NCI-H82 (cell line): ENCODE measurements around the gene LY6G6C.
"Not testable (repeated sequence)": the region's sequence is repeated elsewhere in the genome, so short reads cannot be mapped to it uniquely, and the experiment has no call there.

Experiments used
- DNase-seq: peaks from one replicate; lab custom pipeline; 2025; lab: John Stamatoyannopoulos, UW

Gene LY6G6C

GRCh38 chr6:31727034-31727716 is 5.6 kb upstream of the LY6G6C start:
- DNase-seq, result no peak

- no peak for DNase-seq
Observed at GRCh38 chr6:31725502-31726350, 4.2 kb upstream of the LY6G6C start.

GRCh38 chr6:31723980-31724691 is 2.6 kb upstream of the LY6G6C start:
- no peak for DNase-seq

DNA sequence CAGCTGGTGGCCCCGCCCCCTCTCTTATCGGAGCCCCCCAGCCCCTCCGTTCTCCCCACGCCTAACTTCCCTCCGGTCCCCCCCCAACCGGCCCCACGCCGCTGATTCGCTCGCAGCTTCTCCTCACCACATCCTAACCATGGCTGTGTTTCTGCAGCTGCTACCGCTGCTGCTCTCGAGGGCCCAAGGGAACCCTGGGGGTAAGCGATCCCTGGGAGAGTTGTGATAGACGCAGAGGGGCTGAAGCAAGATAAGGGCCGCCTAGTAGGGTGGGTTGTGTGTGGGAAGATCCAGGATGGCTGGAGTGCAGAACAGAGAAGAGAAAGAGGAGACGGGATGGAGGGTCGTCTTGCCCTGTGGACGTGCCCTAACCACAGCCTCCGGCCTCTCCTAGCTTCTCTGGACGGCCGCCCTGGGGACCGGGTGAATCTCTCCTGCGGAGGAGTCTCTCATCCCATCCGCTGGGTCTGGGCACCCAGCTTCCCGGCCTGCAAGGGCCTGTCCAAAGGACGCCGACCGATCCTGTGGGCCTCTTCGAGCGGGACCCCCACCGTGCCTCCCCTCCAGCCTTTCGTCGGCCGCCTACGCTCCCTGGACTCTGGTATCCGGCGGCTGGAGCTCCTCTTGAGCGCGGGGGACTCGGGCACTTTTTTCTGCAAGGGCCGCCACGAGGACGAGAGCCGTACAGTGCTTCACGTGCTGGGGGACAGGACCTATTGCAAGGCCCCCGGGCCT is 1.9 kb upstream of the LY6G6C start, which contains the start of gene MPIG6B:
TSS of gene MPIG6B (plus strand) at position 129 of the 735 bp plus-strand sequence. CDS start at position 140, 11 bp downstream.
- DNase-seq, result no peak

DNA sequence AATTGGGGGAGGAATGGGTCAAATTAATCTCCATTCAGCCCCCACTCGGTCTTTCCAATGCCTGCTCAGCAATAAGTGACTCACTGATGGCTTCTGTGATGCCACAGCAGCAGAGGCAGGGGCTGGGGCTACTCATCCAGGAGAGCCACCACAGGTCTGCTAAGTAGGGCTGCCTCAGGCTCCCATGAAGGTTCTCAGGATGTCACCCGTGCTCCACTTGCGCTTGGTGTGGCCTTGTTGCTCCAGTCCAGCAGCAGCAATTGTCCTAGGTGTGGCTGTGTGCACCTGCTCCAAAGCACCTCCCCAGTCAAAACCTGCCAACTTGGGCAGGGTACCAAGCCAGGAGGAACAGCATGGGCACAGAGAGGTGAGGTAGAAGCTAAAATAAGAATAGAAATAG is 627 bp upstream of the LY6G6C start:
- DNase-seq, result no peak

- DNase-seq, result no peak
Observed at GRCh38 chr6:31720196-31720770, 1.3 kb downstream of the LY6G6C start.

- DNase-seq, result no peak
Observed at GRCh38 chr6:31719001-31719400, 2.5 kb downstream of the LY6G6C start.

- DNase-seq, result no peak
Observed at GRCh38 chr6:31718265-31718664, 3.3 kb downstream of the LY6G6C start.

DNA sequence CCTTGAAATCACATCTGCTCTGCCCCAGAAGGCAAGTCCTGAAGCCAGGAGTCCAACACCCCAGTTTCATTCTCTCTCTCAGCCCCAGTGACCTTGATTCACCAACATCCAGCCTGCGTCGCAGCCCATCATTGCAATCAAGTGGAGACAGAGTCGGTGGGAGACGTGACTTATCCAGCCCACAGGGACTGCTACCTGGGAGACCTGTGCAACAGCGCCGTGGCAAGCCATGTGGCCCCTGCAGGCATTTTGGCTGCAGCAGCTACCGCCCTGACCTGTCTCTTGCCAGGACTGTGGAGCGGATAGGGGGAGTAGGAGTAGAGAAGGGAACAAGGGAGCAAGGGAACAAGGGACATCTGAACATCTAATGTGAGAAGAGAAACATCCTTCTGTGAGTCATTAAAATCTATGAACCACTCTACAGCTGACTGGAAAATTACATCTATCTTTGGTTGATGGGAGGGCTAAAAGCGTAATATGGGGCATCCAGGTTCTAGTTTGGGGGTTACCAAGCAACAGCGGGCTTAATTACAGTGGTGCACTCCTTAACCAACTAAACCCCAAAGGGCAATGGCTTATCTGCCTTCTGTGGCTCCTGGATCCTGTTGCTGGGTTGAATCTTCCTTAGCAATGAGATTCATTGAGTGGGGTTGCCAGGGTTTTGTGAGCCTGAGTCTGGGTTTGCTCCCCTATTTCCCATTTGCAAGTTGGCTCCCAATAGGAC is 3.9 kb downstream of the LY6G6C start:
- peak; percentile 38 for DNase-seq

GRCh38 chr6:31715022-31715958 is 6.3 kb downstream of the LY6G6C start, which contains the start of gene LY6G6D:
TSS of gene LY6G6D (plus strand) at chr6:31715348. CDS start at chr6:31715356, 8 bp downstream.
- no peak for DNase-seq

GRCh38 chr6:31713991-31714684 is 7.4 kb downstream of the LY6G6C start:
- peak; percentile 46 for DNase-seq

GRCh38 chr6:31713465-31713864 is 8.1 kb downstream of the LY6G6C start:
- no peak for DNase-seq

DNA sequence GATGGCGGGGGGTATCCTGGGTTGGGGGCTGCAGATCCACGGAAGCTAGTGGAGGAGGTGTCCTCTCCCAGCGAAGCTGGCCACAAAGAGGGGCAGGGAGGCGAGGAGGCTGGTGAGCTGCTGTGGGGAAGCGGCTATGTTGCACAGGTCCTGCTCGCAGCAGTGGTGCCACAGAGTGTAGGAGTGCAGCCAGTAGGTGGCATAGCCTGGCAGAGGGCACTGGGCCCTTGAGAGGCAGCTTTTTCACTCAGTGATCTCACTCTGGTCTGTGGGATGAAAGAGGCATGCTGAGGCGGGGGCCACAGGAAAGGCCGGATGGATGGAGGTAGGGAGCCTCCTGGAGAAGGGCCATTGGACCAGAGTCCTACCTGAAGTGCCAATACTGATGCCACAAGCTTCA is 9.2 kb downstream of the LY6G6C start:
- DNase-seq, result no peak

DNA sequence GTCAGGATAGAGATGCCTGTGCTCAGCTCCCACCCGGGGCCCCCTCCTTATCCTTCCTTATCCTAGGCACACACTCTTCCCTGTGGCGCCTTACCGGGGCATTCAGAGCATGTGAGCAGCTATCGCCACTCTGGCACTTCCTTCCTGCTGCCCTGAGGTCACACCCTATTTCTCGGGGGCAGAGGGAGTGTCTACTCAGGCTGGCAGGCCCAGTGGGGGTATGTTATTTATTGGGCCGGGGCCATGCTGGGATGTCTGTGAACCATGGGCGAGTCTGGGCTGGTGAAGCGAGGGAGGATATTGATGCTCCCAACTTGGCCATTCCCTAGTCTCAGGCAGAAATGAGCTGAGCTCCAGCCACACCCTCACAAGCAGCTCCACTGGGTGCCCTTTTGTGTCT is 10.3 kb downstream of the LY6G6C start:
- DNase-seq, result no peak

DNA sequence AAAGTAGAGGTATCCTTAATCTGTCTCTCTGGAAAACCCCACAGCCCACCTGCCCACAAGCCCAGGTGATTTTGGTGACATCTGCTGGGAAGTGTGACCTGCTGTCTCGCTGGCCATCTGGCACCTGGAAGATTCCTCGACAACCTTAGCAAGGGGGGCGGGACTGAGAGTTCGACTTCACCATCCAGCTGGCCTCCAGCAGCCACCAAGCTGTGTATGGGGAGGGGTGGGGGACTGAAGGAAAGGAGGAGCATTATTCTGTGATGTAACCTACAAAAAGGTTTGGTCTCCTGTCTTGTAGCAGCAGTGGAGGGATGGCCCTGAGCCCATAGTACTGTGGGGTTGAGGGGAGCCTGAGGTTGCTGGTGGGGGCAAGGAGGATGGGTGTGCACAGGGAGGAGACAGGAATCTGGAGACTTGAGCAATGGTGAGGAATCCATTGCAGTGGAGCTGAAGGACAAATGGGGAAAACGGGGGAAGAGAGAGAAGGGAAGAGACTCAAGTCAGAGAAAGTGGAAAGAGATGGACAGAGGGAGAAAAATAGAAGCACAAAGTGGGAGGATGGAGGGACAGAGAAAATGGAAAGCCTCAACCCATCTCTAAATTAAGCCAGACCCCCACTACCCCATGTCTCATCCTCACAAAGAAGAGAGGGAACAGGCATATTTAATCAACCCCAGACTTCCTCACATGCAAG is 10.9 kb downstream of the LY6G6C start:
- peak; percentile 73 for DNase-seq

GRCh38 chr6:31709157-31709556 is 12.4 kb downstream of the LY6G6C start:
- DNase-seq, result not testable (repeated sequence)

DNA sequence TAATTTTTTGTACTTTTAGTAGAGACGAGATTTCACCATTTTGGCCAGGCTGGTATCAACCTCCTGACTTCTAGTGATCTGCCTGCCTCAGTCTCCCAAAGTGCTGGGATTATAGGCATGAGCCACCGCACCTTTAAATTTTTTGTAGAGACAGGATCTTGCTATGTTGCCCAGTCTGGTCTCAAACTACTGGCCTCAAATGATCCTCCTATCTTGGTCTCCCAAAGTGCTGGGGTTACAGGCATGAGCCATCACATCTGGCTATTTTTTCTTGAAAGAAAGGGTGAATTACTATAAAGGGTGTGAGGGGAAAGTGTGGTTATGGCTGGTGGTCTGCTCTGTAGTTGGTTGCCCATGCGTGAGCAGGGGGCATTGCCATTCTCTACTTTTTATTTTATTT is 13.3 kb downstream of the LY6G6C start:
- no peak for DNase-seq

GRCh38 chr6:31707701-31708100 is 13.8 kb downstream of the LY6G6C start:
- DNase-seq, result no peak
